Measurements from ENCODE around the gene AGAP3.

DNA sequence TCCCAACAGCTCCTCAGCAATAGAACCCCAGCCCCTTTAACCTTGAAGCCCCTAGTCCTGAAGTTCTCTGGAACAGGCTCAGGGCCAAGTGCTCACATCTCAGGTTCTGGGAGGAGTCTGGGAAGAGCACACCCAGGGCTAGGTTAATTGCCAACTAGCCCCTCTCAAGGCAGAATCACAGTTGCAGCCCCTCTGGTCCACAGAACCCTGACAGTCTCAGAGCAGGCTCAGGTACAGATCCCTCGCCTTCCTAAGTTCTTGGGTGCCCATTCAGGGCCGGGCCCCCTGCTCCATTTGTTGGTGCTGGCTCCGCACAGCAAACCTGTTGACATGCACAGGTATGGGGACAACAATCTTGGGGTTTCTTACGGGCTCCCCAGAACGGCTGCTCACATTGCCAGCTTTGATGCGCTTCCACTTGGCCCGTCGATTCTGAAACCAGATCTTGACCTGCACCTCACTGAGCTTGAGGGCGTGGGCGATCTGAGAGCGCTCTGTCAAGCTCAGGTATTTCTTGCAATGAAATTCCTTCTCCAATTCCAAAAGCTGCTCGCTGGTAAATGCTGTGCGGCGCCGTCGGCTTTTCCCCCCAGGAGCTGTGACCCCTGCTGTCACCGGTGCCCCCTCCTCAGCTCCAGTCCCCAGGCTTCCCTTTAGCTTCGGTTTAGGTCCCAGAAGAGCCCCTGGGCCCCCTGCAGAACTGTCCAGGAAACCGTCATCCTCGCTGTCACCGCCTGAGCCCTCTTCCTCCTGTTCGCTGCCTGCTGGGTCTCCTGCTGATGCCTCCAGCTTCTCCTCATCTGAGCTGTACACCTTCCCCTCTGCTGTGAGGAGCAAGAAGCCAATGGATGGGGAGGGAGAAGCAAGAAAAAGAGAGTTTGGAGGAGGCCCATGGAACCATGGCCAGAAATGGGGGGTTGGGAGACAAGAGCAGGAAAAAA is 62.3 kb downstream of the AGAP3 start:
- TF ChIP-seq, protein P1, sequence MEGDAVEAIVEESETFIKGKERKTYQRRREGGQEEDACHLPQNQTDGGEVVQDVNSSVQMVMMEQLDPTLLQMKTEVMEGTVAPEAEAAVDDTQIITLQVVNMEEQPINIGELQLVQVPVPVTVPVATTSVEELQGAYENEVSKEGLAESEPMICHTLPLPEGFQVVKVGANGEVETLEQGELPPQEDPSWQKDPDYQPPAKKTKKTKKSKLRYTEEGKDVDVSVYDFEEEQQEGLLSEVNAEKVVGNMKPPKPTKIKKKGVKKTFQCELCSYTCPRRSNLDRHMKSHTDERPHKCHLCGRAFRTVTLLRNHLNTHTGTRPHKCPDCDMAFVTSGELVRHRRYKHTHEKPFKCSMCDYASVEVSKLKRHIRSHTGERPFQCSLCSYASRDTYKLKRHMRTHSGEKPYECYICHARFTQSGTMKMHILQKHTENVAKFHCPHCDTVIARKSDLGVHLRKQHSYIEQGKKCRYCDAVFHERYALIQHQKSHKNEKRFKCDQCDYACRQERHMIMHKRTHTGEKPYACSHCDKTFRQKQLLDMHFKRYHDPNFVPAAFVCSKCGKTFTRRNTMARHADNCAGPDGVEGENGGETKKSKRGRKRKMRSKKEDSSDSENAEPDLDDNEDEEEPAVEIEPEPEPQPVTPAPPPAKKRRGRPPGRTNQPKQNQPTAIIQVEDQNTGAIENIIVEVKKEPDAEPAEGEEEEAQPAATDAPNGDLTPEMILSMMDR (IDR thresholded peaks at IDR 0.05), result no peak
- TF ChIP-seq POLR2AphosphoS5 (IDR thresholded peaks at IDR 0.05), result no peak

Measured in prostate gland (tissue), 2 donors.